Lower leg skin (tissue), 4 donors: Measurements from ENCODE around the gene STXBP2. TPM values are rescaled to one million over a fixed set of nuclear protein-coding genes. Genes with fewer than 3 reads are reported as not detected.

Experiments used
- DNase-seq, 2 donors: peaks; one replicate each; pipeline ENCODE4 v3.0.0-alpha.2; 2019; ENCODE audit warnings: low spot score in 2 of 2
- H3K4me3 ChIP-seq: fragments of 200-600 bp; sonication (generic); 2 replicates; pipeline ENCODE4 v1.5.1; 2017; ENCODE audit warnings: mild to moderate bottlenecking, low read depth; ENCODE audit not compliant: poor library complexity, severe bottlenecking
- POLR2A ChIP-seq, 2 donors: fragments of 450-650 bp; IDR thresholded peaks; one replicate each; pipeline ENCODE4 v1.6.1; 2016 to 2017; ENCODE audit warnings: antibody characterized with exemption in 2 of 2, mild to moderate bottlenecking in 1 of 2, moderate library complexity in 1 of 2
- WGBS, 2 donors: methylation state at CpG; one replicate each; pipeline ENCODE4 v1.1.5; 2018; 5-methylcytosine and 5-hydroxymethylcytosine counted together
- intact Hi-C: fragments of 100-400 bp; cut with DNase I; formaldehyde crosslinking; loops from one replicate; pipeline ENCODE4 v1.15.0; 2023; ENCODE audit warnings: low total_unique reads
- total RNA-seq, 4 donors: library from RNA; depleted of rRNA; stranded (reverse); fragments of >200 nt; gene quantifications; one replicate each; pipeline ENCODE4 v1.1.0, GENCODE V29; 2016
- TF ChIP-seq, protein P1 (sequence below), 3 donors: fragments of 450-650 bp; IDR thresholded peaks; one replicate each; pipeline ENCODE4 v1.5.1; 2016; ENCODE audit warnings: antibody characterized with exemption in 3 of 3, mild to moderate bottlenecking in 3 of 3, moderate library complexity in 2 of 3

The STXBP2 gene
- total RNA-seq, 4 donors from 2014 or later, result 43.8 to 109 (median 69.9) TPM

DNA sequence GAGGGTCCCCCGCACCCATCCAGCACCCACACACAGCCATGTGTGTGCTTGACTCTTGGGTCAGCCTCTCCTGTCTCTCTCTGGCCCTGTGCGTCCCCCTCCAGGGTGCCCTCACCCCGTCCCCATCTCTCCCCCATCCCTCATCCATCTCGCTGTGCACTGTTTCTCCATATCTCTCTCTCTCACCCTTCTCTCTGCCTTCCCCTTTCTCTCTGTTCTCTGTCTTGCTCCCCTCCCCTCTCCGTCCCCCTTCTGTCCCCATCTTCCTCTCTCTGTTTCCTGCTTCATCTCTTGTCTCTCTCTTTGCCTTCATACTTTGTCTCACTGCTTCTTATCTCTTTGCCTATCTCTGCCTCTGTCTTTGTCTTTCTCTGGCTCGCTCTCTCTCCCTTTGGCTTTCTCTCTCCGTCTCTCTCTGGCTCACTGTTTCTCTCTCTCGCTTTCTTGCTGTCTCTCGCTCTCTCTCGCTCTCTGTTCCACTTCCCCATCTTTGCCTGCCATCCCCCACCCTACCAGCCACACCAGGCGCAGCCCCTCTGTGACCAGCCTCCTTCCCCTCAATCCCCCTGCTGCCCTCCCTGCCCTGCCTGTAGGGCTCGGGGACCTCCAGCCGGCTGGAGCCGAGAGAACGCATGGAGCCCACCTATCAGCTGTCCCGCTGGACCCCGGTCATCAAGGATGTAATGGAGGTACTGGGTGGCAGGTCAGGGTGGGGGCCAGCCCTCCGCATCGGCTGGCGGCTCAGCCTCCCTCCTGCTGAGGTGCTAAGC lies 8.9 kb downstream of the STXBP2 start:
- no peak overlapping the region for H3K4me3 ChIP-seq
- WGBS, 2 donors, result 73 to 80% methylated on average over 20 of the region's 20 CpGs
- intact Hi-C loops, result no loop called here
- TF ChIP-seq POLR2A (IDR thresholded peaks at IDR 0.05), result no peak
- TF ChIP-seq, protein P1, sequence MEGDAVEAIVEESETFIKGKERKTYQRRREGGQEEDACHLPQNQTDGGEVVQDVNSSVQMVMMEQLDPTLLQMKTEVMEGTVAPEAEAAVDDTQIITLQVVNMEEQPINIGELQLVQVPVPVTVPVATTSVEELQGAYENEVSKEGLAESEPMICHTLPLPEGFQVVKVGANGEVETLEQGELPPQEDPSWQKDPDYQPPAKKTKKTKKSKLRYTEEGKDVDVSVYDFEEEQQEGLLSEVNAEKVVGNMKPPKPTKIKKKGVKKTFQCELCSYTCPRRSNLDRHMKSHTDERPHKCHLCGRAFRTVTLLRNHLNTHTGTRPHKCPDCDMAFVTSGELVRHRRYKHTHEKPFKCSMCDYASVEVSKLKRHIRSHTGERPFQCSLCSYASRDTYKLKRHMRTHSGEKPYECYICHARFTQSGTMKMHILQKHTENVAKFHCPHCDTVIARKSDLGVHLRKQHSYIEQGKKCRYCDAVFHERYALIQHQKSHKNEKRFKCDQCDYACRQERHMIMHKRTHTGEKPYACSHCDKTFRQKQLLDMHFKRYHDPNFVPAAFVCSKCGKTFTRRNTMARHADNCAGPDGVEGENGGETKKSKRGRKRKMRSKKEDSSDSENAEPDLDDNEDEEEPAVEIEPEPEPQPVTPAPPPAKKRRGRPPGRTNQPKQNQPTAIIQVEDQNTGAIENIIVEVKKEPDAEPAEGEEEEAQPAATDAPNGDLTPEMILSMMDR (IDR thresholded peaks at IDR 0.05), result no peak
- DNase-seq, result no peak

DNA sequence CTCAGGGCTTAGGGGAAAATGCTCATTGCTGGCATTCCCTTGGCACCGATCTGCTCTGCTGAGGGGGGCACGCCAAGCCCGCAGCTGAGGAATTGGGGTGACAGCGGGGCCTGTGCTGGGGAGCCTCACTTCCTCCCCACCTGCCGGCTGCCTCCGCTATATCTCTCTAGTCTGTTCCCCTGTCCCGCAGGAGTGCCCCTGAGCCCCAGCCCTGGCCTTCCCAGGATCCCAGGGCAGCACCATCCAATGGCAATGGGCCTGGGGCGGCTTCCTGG lies 9.5 kb downstream of the STXBP2 start:
- TF ChIP-seq, protein P1 (IDR thresholded peaks at IDR 0.05), result no peak
- TF ChIP-seq POLR2A (IDR thresholded peaks at IDR 0.05), result no peak
- WGBS, 2 donors, result 79 to 81% methylated on average over 8 of the region's 8 CpGs
- intact Hi-C loops, result no loop called here
- no peak overlapping the region for H3K4me3 ChIP-seq
- DNase-seq, result no peak

DNA sequence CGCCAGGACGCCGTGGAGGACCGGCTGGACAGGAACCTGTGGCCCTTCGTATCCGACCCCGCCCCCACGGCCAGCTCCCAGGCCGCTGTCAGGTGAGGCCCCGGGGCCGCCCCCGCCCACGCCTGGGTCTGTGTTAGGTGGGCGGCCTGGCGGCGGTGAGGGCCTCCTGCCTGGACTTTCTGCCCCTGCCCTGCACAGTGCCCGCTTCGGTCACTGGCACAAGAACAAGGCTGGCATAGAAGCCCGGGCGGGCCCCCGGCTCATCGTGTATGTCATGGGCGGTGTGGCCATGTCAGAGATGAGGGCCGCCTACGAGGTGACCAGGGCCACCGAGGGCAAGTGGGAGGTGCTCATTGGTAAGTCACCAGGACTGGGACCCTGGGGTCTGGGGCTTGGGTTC lies 10.2 kb downstream of the STXBP2 start:
- WGBS, 2 donors, result 82 to 93% methylated on average over 13 to 17 of the region's 26 CpGs
- no peak for DNase-seq
- no peak overlapping the region for H3K4me3 ChIP-seq
- intact Hi-C loops, result no loop called here
- TF ChIP-seq, protein P1 (IDR thresholded peaks at IDR 0.05), result no peak
- no peak for TF ChIP-seq POLR2A (IDR thresholded peaks at IDR 0.05)

DNA sequence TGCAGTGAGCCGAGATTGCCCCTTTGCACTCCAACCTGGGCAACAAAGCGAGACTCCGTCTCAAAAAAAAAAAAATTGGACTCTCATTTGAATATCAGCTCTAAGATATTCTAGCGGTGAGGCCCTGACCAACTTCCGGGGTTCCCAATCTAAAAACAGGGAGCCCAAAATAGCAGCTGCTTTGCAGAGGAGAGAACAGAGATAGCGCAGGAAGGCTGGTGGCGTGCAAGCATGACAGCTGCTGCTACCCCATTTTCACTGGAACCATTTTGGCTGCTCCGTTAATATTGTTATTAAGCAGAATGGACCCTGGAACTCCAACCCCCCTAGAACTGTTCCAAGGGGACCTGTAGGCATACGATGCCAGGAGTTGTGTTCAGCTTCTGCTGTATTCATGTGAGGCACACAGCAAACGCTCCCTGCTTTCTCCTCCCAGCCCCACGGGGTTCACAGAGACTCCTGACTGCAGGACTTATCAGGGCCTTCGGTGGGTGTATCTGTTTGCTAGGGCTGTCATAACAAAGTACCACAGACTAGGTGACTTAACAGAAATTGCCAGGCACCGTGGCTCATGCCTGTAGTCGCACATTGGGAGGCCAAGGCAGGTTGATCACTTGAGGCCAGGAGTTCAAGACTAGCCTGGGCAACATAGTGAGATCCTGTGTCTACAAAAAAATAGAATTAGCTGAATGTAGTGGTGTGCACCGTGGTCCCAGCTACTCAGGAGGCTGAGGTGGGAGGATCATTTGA lies 11.5 kb downstream of the STXBP2 start:
- 81 to 86% methylated on average over 14 to 15 of the region's 15 CpGs for WGBS, 2 donors
- DNase-seq, result no peak
- TF ChIP-seq POLR2A (IDR thresholded peaks at IDR 0.05), result no peak
- TF ChIP-seq, protein P1 (IDR thresholded peaks at IDR 0.05), result no peak
- intact Hi-C loops, result no loop called here
- H3K4me3 ChIP-seq, result no peak overlapping the region

DNA sequence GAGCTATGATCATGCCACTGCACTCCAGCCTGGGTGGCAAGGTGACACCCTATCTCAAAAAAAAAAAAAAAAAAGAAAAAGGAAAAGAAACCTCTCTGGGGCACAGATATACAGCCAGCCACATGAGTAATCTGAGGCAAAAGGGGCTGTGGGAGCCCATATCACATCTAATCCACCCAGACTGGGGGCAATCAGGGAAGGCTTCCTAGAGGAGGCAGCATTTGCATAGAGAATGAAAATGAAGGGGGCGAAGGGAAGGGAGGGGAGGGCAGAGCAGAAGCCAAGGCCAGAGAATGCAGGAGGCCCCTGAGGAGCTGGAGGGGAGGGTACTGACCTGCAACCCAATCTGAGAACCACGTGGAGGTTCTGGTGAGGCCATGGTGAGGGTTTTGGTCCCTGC lies 13.2 kb downstream of the STXBP2 start:
- no peak for TF ChIP-seq POLR2A (IDR thresholded peaks at IDR 0.05)
- TF ChIP-seq, protein P1 (IDR thresholded peaks at IDR 0.05), result no peak
- no peak for DNase-seq
- WGBS, 2 donors, result 37 to 46% methylated on average over 2 of the region's 2 CpGs
- intact Hi-C loops, result no loop called here
- H3K4me3 ChIP-seq, result no peak overlapping the region
